ENCODE measurements around the gene TTC19.
"Not testable (repeated sequence)": the region's sequence is repeated elsewhere in the genome, so short reads cannot be mapped to it uniquely, and the experiment has no call there.

Gene TTC19

GRCh38 chr17:16044487-16044886 lies 44.9 kb downstream of the TTC19 start:
- H3K4me3 ChIP-seq (ENCODE audit: low read depth, low read length), result no peak overlapping the region
- TF ChIP-seq CTCF (IDR thresholded peaks at IDR 0.05; ENCODE audit: insufficient read depth, low read depth, low read length, missing control alignments), result no peak
- no peak for DNase-seq (ENCODE audit: low read depth)

- H3K4me3 ChIP-seq (ENCODE audit: low read depth, low read length), result no peak overlapping the region
- TF ChIP-seq CTCF (IDR thresholded peaks at IDR 0.05; ENCODE audit: insufficient read depth, low read depth, low read length, missing control alignments), result no peak
- no peak for DNase-seq (ENCODE audit: low read depth)
Observed at GRCh38 chr17:16046966-16047365, 47.3 kb downstream of the TTC19 start.

- DNase-seq (ENCODE audit: low read depth), result no peak
- TF ChIP-seq CTCF (IDR thresholded peaks at IDR 0.05; ENCODE audit: insufficient read depth, low read depth, low read length, missing control alignments), result no peak
- no peak overlapping the region for H3K4me3 ChIP-seq (ENCODE audit: low read depth, low read length)
Observed at GRCh38 chr17:16048811-16049449, 49.3 kb downstream of the TTC19 start.

GRCh38 chr17:16050844-16051243 lies 51.2 kb downstream of the TTC19 start:
- no peak for DNase-seq (ENCODE audit: low read depth)
- no peak for TF ChIP-seq CTCF (IDR thresholded peaks at IDR 0.05; ENCODE audit: insufficient read depth, low read depth, low read length, missing control alignments)
- H3K4me3 ChIP-seq (ENCODE audit: low read depth, low read length), result no peak overlapping the region

- H3K4me3 ChIP-seq (ENCODE audit: low read depth, low read length), result no peak overlapping the region
- no peak for TF ChIP-seq CTCF (IDR thresholded peaks at IDR 0.05; ENCODE audit: insufficient read depth, low read depth, low read length, missing control alignments)
- DNase-seq (ENCODE audit: low read depth), result no peak
Observed at GRCh38 chr17:16052486-16052885, 52.9 kb downstream of the TTC19 start.

- not testable (repeated sequence) for H3K4me3 ChIP-seq (ENCODE audit: low read depth, low read length); DNase-seq (ENCODE audit: low read depth)
Observed at GRCh38 chr17:16055139-16055538, 55.5 kb downstream of the TTC19 start.

GRCh38 chr17:16061631-16062030 lies 62.0 kb downstream of the TTC19 start:
- DNase-seq (ENCODE audit: low read depth), result no peak
- no peak overlapping the region for H3K4me3 ChIP-seq (ENCODE audit: low read depth, low read length)
- no peak for TF ChIP-seq CTCF (IDR thresholded peaks at IDR 0.05; ENCODE audit: insufficient read depth, low read depth, low read length, missing control alignments)

All from GM12865 (cell line).